ENCODE data around the gene DLK1. TPM values are rescaled to one million over a fixed set of nuclear protein-coding genes. Genes with fewer than 3 reads are reported as not detected.

DLK1 gene
- polyA plus RNA-seq, 3 donors from 2014 or later, result not detected

Other genes starting within 250 kb of the DLK1 start
- gene BEGAIN, start 139.5 kb upstream of the DLK1 start, polyA plus RNA-seq, result not detected
- gene MEG3, start 99.2 kb downstream of the DLK1 start, polyA plus RNA-seq, result not detected
- not detected for gene RTL1, start 176.8 kb downstream of the DLK1 start, polyA plus RNA-seq